ENCODE measurements around the gene ARHGEF9.

The ARHGEF9 gene

GRCh38 chrX:63761639-63762038 lies 23.4 kb downstream of the ARHGEF9 start:
- CTCF ChIA-PET = interaction anchor here (0.9 to 1.8 kb wide), 4 partner anchors 11 to 24 kb away, joined by 3 to 8 read pairs (median 4); partner anchors contain the start of gene ARHGEF9
- no peak for DNase-seq (ENCODE audit: extremely low spot score)
- POLR2A ChIA-PET = no interaction called here
- TF ChIP-seq CTCF (IDR thresholded peaks at IDR 0.05; ENCODE audit: control extremely low read depth, extremely low read depth, low read depth, missing control alignments) = peak; percentile 16

GRCh38 chrX:63758011-63758410 lies 27.0 kb downstream of the ARHGEF9 start:
- no peak for TF ChIP-seq CTCF (IDR thresholded peaks at IDR 0.05; ENCODE audit: control extremely low read depth, extremely low read depth, low read depth, missing control alignments)
- ChIA-PET CTCF (interaction anchor here (1.2 kb wide), 1 partner anchor 17 kb away, joined by 3 read pairs; no protein-coding TSS in a partner anchor), POLR2A (no interaction called here)
- no peak for DNase-seq (ENCODE audit: extremely low spot score)

GRCh38 chrX:63755892-63756291 lies 29.1 kb downstream of the ARHGEF9 start:
- TF ChIP-seq CTCF (IDR thresholded peaks at IDR 0.05; ENCODE audit: control extremely low read depth, extremely low read depth, low read depth, missing control alignments) = no peak
- DNase-seq (ENCODE audit: extremely low spot score) = no peak
- ChIA-PET POLR2A (no interaction called here), CTCF (no interaction called here)

- TF ChIP-seq CTCF (IDR thresholded peaks at IDR 0.05; ENCODE audit: control extremely low read depth, extremely low read depth, low read depth, missing control alignments) = no peak
- DNase-seq (ENCODE audit: extremely low spot score) = peak; percentile 82
- ChIA-PET POLR2A (interaction anchor here (0.9 kb wide), 1 partner anchor 13 kb away, joined by 3 read pairs; no protein-coding TSS in a partner anchor), CTCF (no interaction called here)
Observed at GRCh38 chrX:63754860-63755579, 30.0 kb downstream of the ARHGEF9 start.

GRCh38 chrX:63754136-63754859 lies 30.7 kb downstream of the ARHGEF9 start:
- ChIA-PET POLR2A (interaction anchor here (0.6 to 1.1 kb wide), 3 partner anchors 9 to 52 kb away, joined by 3 to 7 read pairs (median 3); no protein-coding TSS in a partner anchor), CTCF (interaction anchor here (0.9 kb wide), 1 partner anchor 10 kb away, joined by 3 read pairs; no protein-coding TSS in a partner anchor)
- no peak for TF ChIP-seq CTCF (IDR thresholded peaks at IDR 0.05; ENCODE audit: control extremely low read depth, extremely low read depth, low read depth, missing control alignments)
- DNase-seq (ENCODE audit: extremely low spot score) = peak; percentile 14

GRCh38 chrX:63751481-63751880 lies 33.5 kb downstream of the ARHGEF9 start:
- CTCF ChIA-PET = no interaction called here
- POLR2A ChIA-PET = no interaction called here
- DNase-seq (ENCODE audit: extremely low spot score) = no peak
- no peak for TF ChIP-seq CTCF (IDR thresholded peaks at IDR 0.05; ENCODE audit: control extremely low read depth, extremely low read depth, low read depth, missing control alignments)
